Activated CD4-positive, alpha-beta memory T cell treated with anti-CD3 and anti-CD28 coated beads for 36 hours (primary cell): ENCODE results near the gene SYS1. TPM values are rescaled to one million over a fixed set of nuclear protein-coding genes. Genes with fewer than 3 reads are reported as not detected.
A peak's percentile ranks its signal among the peaks of the same experiment; 100 is the strongest.

Experiments
- CTCF ChIA-PET: fragments of 350-600 bp; sonication (Branson Sonifier 250); formaldehyde crosslinking; loops from one replicate; lab custom pipeline; 2021; ENCODE audit warnings: antibody characterized with exemption, inconsistent platforms; lab: Charles Lee
- POLR2A ChIA-PET: fragments of 350-600 bp; sonication (Branson Sonifier 250); formaldehyde crosslinking; loops from one replicate; lab custom pipeline; 2021; ENCODE audit warnings: antibody characterized with exemption; lab: Charles Lee
- DNase-seq: peaks from one replicate; pipeline ENCODE4 v3.0.0-alpha.2; 2020
- H3K27ac Mint-ChIP-seq: one replicate; pipeline ENCODE4 v1.8.0; 2021; ENCODE audit warnings: mixed read lengths
- H3K27me3 Mint-ChIP-seq: one replicate; pipeline ENCODE4 v1.8.0; 2021; ENCODE audit warnings: mixed read lengths
- H3K36me3 Mint-ChIP-seq: one replicate; pipeline ENCODE4 v1.8.0; 2021; ENCODE audit warnings: mixed read lengths
- H3K4me1 Mint-ChIP-seq: one replicate; pipeline ENCODE4 v1.8.0; 2021; ENCODE audit warnings: low read depth, mixed read lengths
- H3K4me3 Mint-ChIP-seq: one replicate; pipeline ENCODE4 v1.8.0; 2021; ENCODE audit warnings: mild to moderate bottlenecking, mixed read lengths
- H3K9me3 Mint-ChIP-seq: one replicate; pipeline ENCODE4 v1.8.0; 2021; ENCODE audit warnings: mixed read lengths
- intact Hi-C: fragments of 100-400 bp; cut with micrococcal nuclease; formaldehyde crosslinking; loops from one replicate; pipeline ENCODE4 v1.15.1; 2023
- total RNA-seq, 2 experiments: library from RNA; stranded (reverse); gene quantifications; one replicate each; pipeline ENCODE4 v1.2.3, GENCODE V29; 2021

SYS1 gene
- total RNA-seq, 2 experiments from 2014 or later, result 19.9 to 24.8 TPM

DNA sequence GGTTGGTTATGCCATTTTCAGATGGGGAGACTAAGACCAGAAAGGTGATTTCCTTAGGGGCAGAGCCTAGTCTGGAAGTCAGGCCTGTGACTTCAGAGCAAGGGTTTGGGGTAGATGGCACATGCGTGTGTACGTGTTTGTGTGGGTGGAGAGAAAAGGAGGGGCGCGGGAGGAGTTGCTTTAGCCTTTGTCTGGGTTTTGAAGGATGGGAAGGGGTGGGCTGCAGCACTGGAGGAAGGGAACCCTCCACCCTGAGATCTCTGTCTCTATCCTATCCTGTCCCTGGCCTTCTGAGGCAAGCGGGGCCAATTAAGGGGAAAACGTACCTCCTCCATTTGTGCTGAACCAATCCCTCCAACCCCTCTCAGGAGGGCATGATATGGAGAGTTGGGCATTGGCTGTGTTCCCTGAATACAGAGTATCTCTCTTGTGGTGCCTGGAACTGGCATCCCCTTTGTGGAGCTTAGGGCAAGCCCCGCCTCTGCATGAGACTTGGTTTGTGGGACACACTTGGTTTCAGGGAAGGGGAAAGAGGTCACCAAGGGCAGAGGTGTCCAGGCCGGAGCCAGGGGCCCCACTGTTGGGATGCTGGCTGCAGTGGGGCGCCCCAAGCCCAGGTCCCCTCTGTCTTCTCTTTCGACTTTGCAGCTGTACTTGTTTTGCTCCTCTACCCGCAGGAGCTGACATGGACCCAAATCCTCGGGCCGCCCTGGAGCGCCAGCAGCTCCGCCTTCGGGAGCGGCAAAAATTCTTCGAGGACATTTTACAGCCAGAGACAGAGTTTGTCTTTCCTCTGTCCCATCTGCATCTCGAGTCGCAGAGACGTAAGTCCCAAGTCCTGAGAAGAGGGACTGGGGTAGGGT is 45.1 kb downstream of the SYS1 start, which contains the start of gene DBNDD2:
DBNDD2 (plus strand) TSS at position 507 of the 863 bp plus-strand sequence; CDS start at position 686, 179 bp downstream.
- peak within 1 kb of the TSS; percentile 54 for H3K27ac Mint-ChIP-seq
- peaks cover 2% of the 10 kb centered on the region for H3K27me3 Mint-ChIP-seq
- DNase-seq, result peak; percentile 33
- peaks cover 4% of the 10 kb centered on the region for H3K36me3 Mint-ChIP-seq
- H3K9me3 Mint-ChIP-seq, result no peaks in the 10 kb centered on the region
- POLR2A ChIA-PET, result interaction anchor here (0.6 to 1.4 kb wide), 4 partner anchors 8 to 34 kb away, joined by 3 to 10 read pairs (median 4); partner anchors contain the start of gene PIGT
- CTCF ChIA-PET, result interaction anchor here (1.1 to 1.7 kb wide), 5 partner anchors 29 to 363 kb away, joined by 3 to 14 read pairs (median 7); partner anchors contain the start of gene SYS1
- peak within 1 kb of the TSS; percentile 78 for H3K4me3 Mint-ChIP-seq
- intact Hi-C loops, result loop anchor here (1.0 kb wide), 1 partner anchor 7 kb away; no protein-coding TSS in a partner anchor
- H3K4me1 Mint-ChIP-seq, result peaks cover 13% of the 10 kb centered on the region

DNA sequence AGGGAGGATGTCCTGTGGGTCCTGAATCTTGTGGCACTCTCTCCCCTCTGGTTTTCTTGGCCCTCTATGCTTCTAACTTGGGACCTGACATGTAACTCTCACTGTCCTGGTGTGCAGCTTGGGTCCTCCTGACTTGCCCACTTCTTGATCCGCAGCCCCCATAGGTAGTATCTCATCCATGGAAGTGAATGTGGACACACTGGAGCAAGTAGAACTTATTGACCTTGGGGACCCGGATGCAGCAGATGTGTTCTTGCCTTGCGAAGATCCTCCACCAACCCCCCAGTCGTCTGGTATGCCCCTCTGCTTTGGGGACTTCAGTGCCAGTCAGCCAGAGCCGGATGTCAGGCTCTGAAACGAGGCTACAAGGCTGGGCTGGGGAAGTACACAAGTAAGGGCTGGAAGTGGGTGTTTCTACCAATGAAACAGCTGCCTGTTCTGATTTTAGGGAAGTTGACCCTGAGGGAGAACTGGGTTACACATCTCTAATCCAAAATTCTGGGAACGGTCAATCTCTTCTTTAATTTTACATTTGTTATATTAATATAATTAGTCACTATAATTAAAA is 45.8 kb downstream of the SYS1 start:
- Mint-ChIP-seq H3K9me3 (no peaks in the 10 kb centered on the region), H3K27me3 (peaks cover 2% of the 10 kb centered on the region), H3K4me3 (no peak overlapping the region), H3K4me1 (peaks cover 13% of the 10 kb centered on the region), H3K27ac (no peak overlapping the region), H3K36me3 (peaks cover 4% of the 10 kb centered on the region)
- POLR2A ChIA-PET, result no interaction called here
- DNase-seq, result no peak
- intact Hi-C loops, result no loop called here
- CTCF ChIA-PET, result interaction anchor here (1.1 kb wide), 1 partner anchor 28 kb away, joined by 3 read pairs; no protein-coding TSS in a partner anchor

DNA sequence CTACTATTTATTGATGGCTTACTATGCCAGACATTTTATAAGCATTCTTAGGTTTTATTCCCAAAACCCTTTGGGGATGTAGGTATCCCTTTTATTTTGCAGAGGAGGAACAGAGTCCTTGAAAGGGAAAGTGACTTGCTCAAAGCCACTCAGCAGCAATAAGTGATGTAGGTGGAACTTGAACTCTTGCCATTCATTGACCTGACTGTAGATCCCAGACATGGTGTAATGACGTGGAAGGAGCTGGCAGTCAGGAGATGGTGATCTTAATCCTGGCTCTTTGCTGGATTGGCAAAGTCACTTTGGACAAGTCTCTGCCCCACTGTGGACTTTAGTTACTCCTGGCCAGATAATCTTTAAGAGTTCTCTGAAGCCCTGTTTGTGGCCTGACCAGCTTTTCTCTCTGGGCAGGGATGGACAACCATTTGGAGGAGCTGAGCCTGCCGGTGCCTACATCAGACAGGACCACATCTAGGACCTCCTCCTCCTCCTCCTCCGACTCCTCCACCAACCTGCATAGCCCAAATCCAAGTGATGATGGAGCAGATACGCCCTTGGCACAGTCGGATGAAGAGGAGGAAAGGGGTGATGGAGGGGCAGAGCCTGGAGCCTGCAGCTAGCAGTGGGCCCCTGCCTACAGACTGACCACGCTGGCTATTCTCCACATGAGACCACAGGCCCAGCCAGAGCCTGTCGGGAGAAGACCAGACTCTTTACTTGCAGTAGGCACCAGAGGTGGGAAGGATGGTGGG is 46.7 kb downstream of the SYS1 start:
- Mint-ChIP-seq H3K27me3 (peaks cover 2% of the 10 kb centered on the region), H3K9me3 (no peaks in the 10 kb centered on the region), H3K4me3 (no peak overlapping the region), H3K36me3 (peaks cover 4% of the 10 kb centered on the region), H3K27ac (no peak overlapping the region), H3K4me1 (peaks cover 17% of the 10 kb centered on the region)
- CTCF ChIA-PET, result interaction anchor here (0.6 to 1.4 kb wide), 2 partner anchors 27 to 40 kb away, joined by 3 to 7 read pairs; no protein-coding TSS in a partner anchor
- DNase-seq, result no peak
- POLR2A ChIA-PET, result no interaction called here
- intact Hi-C loops, result no loop called here

DNA sequence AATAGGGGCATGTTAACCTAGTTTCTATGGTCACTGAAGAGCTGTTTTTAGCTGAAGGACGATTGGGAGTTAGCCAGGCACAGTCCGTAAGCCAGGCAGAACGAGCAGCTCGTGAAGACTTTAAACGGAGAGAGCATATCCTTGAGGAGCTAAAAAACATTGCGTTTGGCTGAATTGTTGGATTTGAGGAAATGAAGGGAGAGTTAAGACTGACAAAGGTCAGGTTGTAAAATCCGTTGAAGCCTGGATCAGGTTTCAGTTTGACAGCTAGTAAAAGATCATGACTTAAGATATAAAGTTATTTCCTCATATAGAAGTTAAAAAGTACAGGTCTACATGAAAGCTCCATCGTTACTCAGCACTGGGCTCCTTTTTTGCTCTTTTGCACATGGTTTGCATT is 47.9 kb downstream of the SYS1 start:
- Mint-ChIP-seq H3K4me3 (no peak overlapping the region), H3K36me3 (peaks cover 4% of the 10 kb centered on the region), H3K27me3 (no peaks in the 10 kb centered on the region), H3K4me1 (peaks cover 23% of the 10 kb centered on the region), H3K27ac (no peak overlapping the region), H3K9me3 (no peaks in the 10 kb centered on the region)
- DNase-seq, result no peak
- ChIA-PET CTCF (interaction anchor here (1.4 to 1.8 kb wide), 2 partner anchors 26 to 37 kb away, joined by 7 to 15 read pairs; no protein-coding TSS in a partner anchor), POLR2A (no interaction called here)
- intact Hi-C loops, result no loop called here

DNA sequence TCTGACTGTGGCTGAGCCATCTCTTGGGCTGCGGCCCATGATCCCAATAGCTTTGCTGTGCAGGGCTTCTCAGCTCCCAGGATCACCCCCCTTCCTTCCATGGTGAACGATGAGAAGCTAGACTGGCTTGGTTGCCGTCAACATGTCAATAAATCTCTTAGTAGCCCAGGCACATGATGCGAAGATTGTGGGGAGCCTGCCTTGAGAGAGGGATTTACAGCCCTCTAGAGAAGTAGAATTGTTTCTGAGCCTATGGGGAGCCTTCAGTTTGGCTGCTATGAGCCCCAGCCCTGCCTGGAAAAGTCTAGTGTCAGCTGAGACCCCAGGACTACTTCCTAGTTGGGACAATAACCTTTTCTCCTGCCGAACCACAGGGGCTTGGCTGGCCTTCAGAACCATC is 49.7 kb downstream of the SYS1 start:
- CTCF ChIA-PET, result interaction anchor here (0.6 to 1.9 kb wide), 3 partner anchors 24 to 50 kb away, joined by 3 to 12 read pairs (median 11); partner anchors contain the start of gene SYS1
- H3K36me3 Mint-ChIP-seq, result peaks cover 4% of the 10 kb centered on the region
- DNase-seq, result no peak
- no peak overlapping the region for H3K4me3 Mint-ChIP-seq
- H3K9me3 Mint-ChIP-seq, result no peaks in the 10 kb centered on the region
- H3K27ac Mint-ChIP-seq, result no peak overlapping the region
- peaks cover 27% of the 10 kb centered on the region for H3K4me1 Mint-ChIP-seq
- intact Hi-C loops, result no loop called here
- POLR2A ChIA-PET, result interaction anchor here (1.2 to 2.3 kb wide), 2 partner anchors 39 to 50 kb away, joined by 4 to 7 read pairs; partner anchors contain the start of gene SYS1
- H3K27me3 Mint-ChIP-seq, result no peaks in the 10 kb centered on the region

DNA sequence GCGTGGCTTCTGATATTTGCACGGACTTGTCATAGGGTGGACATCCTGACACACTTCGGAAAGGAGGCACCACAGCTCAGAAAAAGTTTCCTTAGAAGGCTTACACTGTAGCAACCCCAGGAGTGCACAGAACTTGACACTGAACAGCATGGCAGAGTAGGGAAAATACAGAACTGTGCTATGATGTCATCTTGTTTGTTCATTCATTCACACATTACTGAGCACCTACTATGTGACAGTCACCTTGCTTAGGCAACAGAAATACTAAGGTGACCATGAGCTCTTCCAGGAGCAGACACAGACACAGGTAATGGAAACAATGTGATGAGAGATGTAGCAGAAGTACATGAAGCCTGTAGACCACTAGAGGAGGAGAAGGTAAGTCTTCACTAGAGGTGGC is 50.5 kb downstream of the SYS1 start:
- no peaks in the 10 kb centered on the region for H3K27me3 Mint-ChIP-seq
- DNase-seq, result no peak
- H3K36me3 Mint-ChIP-seq, result peaks cover 4% of the 10 kb centered on the region
- no peak overlapping the region for H3K27ac Mint-ChIP-seq
- intact Hi-C loops, result no loop called here
- no peak overlapping the region for H3K4me3 Mint-ChIP-seq
- H3K4me1 Mint-ChIP-seq, result peaks cover 34% of the 10 kb centered on the region
- H3K9me3 Mint-ChIP-seq, result no peaks in the 10 kb centered on the region
- ChIA-PET POLR2A (interaction anchor here (1.2 to 2.3 kb wide), 2 partner anchors 40 to 51 kb away, joined by 4 to 7 read pairs; partner anchors contain the start of gene SYS1), CTCF (interaction anchor here (0.6 to 1.9 kb wide), 5 partner anchors 23 to 119 kb away, joined by 3 to 12 read pairs (median 5); partner anchors contain the start of gene SYS1)

DNA sequence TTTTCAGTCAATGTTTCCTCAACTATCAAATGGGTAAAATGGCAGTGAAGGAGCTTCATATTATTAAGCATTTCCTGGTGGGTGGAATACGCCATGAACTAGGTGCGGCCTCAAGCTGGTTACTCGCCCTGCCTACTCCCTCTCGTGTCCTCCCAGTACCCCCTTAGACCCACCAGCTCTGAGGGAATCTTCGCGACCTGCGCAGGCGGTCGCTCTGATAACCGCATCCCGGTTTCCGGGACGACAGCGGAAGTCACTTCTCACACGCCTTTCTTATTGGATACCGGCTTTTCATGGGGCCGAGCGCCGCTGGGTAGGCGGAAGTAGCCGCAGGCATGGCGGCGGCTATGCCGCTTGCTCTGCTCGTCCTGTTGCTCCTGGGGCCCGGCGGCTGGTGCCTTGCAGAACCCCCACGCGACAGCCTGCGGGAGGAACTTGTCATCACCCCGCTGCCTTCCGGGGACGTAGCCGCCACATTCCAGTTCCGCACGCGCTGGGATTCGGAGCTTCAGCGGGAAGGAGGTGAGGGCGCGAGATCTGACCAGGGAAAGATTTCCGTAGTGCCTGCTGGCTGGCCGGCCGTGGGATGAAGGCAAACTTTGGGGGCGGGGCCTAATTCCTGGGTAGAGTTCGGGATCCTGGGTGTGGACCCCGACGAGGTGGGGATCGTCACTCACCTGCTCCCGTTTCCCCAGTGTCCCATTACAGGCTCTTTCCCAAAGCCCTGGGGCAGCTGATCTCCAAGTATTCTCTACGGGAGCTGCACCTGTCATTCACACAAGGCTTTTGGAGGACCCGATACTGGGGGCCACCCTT is 53.1 kb downstream of the SYS1 start, which contains the start of gene PIGT:
PIGT (plus strand) TSS at position 320 of the 816 bp plus-strand sequence; CDS start at position 336, 16 bp downstream.
- H3K36me3 Mint-ChIP-seq, result peaks cover 15% of the 10 kb centered on the region
- no peaks in the 10 kb centered on the region for H3K9me3 Mint-ChIP-seq
- CTCF ChIA-PET, result interaction anchor here (1.0 to 8.0 kb wide), 14 partner anchors 9 to 122 kb away, joined by 3 to 86 read pairs (median 4); partner anchors contain the start of gene SYS1
- POLR2A ChIA-PET, result interaction anchor here (0.7 to 2.8 kb wide), 8 partner anchors 9 to 55 kb away, joined by 3 to 11 read pairs (median 6); partner anchors contain the start of gene SYS1
- peak; percentile 93 for DNase-seq
- H3K27me3 Mint-ChIP-seq, result no peaks in the 10 kb centered on the region
- H3K4me3 Mint-ChIP-seq, result peak within 1 kb of the TSS; percentile 91
- H3K27ac Mint-ChIP-seq, result peak within 1 kb of the TSS; percentile 97
- intact Hi-C loops, result loop anchor here (1.0 kb wide), 2 partner anchors 9 to 53 kb away; partner anchors contain the start of gene SYS1
- peaks cover 47% of the 10 kb centered on the region for H3K4me1 Mint-ChIP-seq

DNA sequence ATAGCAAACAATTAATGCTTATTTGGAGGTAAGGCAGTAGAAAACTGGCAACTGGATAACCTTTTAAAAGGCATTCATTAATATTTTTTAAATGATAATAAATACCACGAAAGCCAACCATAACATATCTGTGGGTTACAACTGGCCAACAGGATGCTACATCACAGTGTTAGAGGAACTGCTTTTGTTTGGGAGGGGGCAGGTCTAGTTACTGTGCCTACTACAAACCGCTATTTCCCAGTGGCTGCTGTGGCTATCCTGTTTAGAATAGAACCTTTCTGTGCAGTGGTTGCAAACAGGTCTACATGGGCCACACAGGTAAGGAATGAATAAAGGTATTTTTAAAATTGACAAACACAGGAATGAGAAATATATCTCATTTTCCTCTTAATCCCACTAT is 54.0 kb downstream of the SYS1 start:
- peaks cover 20% of the 10 kb centered on the region for H3K36me3 Mint-ChIP-seq
- H3K4me1 Mint-ChIP-seq, result peaks cover 47% of the 10 kb centered on the region

More for the DNA sequence above, 54.0 kb downstream of the SYS1 start:
- POLR2A ChIA-PET, result interaction anchor here (1.7 to 2.8 kb wide), 2 partner anchors 20 to 54 kb away, joined by 7 to 11 read pairs; partner anchors contain the start of gene SYS1
- Mint-ChIP-seq H3K27me3 (no peaks in the 10 kb centered on the region), H3K9me3 (no peaks in the 10 kb centered on the region), H3K4me3 (peak overlapping the region; percentile 91), H3K27ac (peak overlapping the region; percentile 97)
- DNase-seq, result no peak
- intact Hi-C loops, result loop anchor here (1.0 kb wide), 1 partner anchor 54 kb away; the partner anchor contains the start of gene SYS1
- CTCF ChIA-PET, result interaction anchor here (1.2 to 8.0 kb wide), 4 partner anchors 18 to 54 kb away, joined by 3 to 86 read pairs (median 20); partner anchors contain the start of gene SYS1
